ENCODE measurements around the gene MSH5.

GRCh38 chr6:31776989-31777666 is 37.3 kb downstream of the MSH5 start, which contains the start of gene VWA7:
- TF ChIP-seq EZH2phosphoT487 (IDR thresholded peaks at IDR 0.05): no peak
- no peak for TF ChIP-seq EZH2 (IDR thresholded peaks at IDR 0.05)

Data from neural progenitor cell (in vitro differentiated cells).